Caco-2 (cell line): ENCODE results near the gene TSPAN33. TPM values are rescaled to one million over a fixed set of nuclear protein-coding genes. Genes with fewer than 3 reads are reported as not detected.

Experiments used
- BruUV-seq: library from RNA; stranded (reverse); fragments of 400-500 nt; replicated peaks from 2 replicates; lab custom pipeline; 2021; lab: Mats Ljungman, UMichigan
- CTCF ChIA-PET: fragments of 300-600 bp; sonication (Branson Sonifier 250); formaldehyde crosslinking; loops from one replicate; lab custom pipeline; 2022; ENCODE audit warnings: antibody characterized with exemption; lab: Charles Lee
- POLR2A ChIA-PET: fragments of 300-600 bp; sonication (Branson Sonifier 250); formaldehyde crosslinking; loops from one replicate; lab custom pipeline; 2022; ENCODE audit warnings: antibody characterized with exemption; lab: Charles Lee
- DNase-seq, 2 experiments: peaks; one replicate each; pipeline versions ENCODE4 v3.0.0 to v3.0.0-alpha.2; 2020 to 2022
- H3K27me3 ChIP-seq: replicated peaks from 2 replicates; pipeline ENCODE4 v1.6.0; 2011; ENCODE audit warnings: low read length; ENCODE audit not compliant: control insufficient read depth, insufficient read depth
- H3K36me3 ChIP-seq: 2 replicates; pipeline ENCODE4 v1.5.1; 2011; ENCODE audit warnings: low read length; ENCODE audit not compliant: control insufficient read depth, insufficient read depth
- H3K4me1 ChIP-seq: fragments of 250-450 bp; sonication (Bioruptor Pico); 2 replicates; pipeline ENCODE4 v1.5.1; 2020; ENCODE audit warnings: mild to moderate bottlenecking
- H3K4me3 ChIP-seq: 2 replicates; pipeline ENCODE4 v1.5.1; 2011; ENCODE audit warnings: low read depth, mild to moderate bottlenecking, control low read depth, low read length
- H3K9me3 ChIP-seq: fragments of 250-450 bp; sonication (Bioruptor Pico); 2 replicates; pipeline ENCODE4 v1.5.1; 2020; ENCODE audit warnings: mild to moderate bottlenecking, moderate library complexity
- H3K27ac Mint-ChIP-seq: one replicate; pipeline ENCODE4 v1.8.0; 2022; ENCODE audit warnings: mixed read lengths; ENCODE audit not compliant: unreplicated experiment
- H3K27me3 Mint-ChIP-seq: one replicate; pipeline ENCODE4 v1.8.0; 2022; ENCODE audit warnings: mixed read lengths; ENCODE audit not compliant: insufficient read depth, unreplicated experiment
- H3K36me3 Mint-ChIP-seq: one replicate; pipeline ENCODE4 v1.8.0; 2022; ENCODE audit warnings: mild to moderate bottlenecking, mixed read lengths; ENCODE audit not compliant: insufficient read depth, unreplicated experiment
- H3K4me1 Mint-ChIP-seq: one replicate; pipeline ENCODE4 v1.8.0; 2022; ENCODE audit warnings: low read depth, mixed read lengths; ENCODE audit not compliant: unreplicated experiment
- H3K4me3 Mint-ChIP-seq: one replicate; pipeline ENCODE4 v1.8.0; 2022; ENCODE audit warnings: mild to moderate bottlenecking, moderate library complexity, mixed read lengths; ENCODE audit not compliant: unreplicated experiment
- H3K9me3 Mint-ChIP-seq: one replicate; pipeline ENCODE4 v1.8.0; 2022; ENCODE audit warnings: mixed read lengths; ENCODE audit not compliant: unreplicated experiment
- CTCF ChIP-seq, 2 experiments: fragments of 200-600 bp in 1 of 2; IDR thresholded peaks; 1 replicate in 1 of 2; 2 replicates in 1 of 2; pipeline versions ENCODE4 v1.5.1 to v1.8.0; 2011 to 2022; ENCODE audit warnings: antibody characterized with exemption in 1 of 2, control low read depth in 1 of 2, inconsistent platforms in 1 of 2, low read depth in 1 of 2, low read length in 1 of 2, mild to moderate bottlenecking in 1 of 2, moderate library complexity in 1 of 2; ENCODE audit not compliant: insufficient read depth in 1 of 2, severe bottlenecking in 1 of 2, unreplicated experiment in 1 of 2
- intact Hi-C: fragments of 100-400 bp; cut with micrococcal nuclease; formaldehyde crosslinking; loops from one replicate; pipeline ENCODE4 v1.10.0; 2022; ENCODE audit not compliant: unreplicated experiment
- total RNA-seq: library from RNA; stranded (reverse); gene quantifications from 2 replicates; pipeline ENCODE4 v1.2.3, GENCODE V29; 2022

TSPAN33 gene
- total RNA-seq, 1 experiment from 2014 or later = 4.5 TPM

DNA sequence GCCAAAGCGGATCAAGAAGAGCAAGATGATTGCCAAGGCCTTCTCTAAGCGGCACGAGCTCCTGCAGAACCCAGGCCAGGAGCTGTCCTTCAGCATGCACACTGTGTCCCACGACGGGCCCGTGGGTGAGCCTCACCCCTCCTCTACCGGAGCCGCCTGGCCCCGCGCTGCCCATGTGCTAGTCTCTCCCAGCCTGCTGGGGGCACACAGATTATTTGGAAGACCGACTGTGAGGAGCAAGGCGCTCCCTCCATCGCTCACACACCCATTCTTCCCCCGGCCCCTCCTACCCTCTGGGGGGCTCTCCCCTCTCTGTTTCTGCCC is 66.4 kb downstream of the TSPAN33 start:
- no peak overlapping the region for H3K27ac Mint-ChIP-seq
- Histone ChIP-seq H3K36me3 (peaks cover 8% of the 10 kb centered on the region), H3K4me3 (no peak overlapping the region), H3K9me3 (0 out of 2 replicates have a peak, but pooled peaks cover 4% of the 10 kb centered on the region), H3K4me1 (no peaks in the 10 kb centered on the region), H3K27me3 (no peaks in the 10 kb centered on the region)
- H3K4me3 Mint-ChIP-seq = no peak overlapping the region
- intact Hi-C loops = loop anchor here (1.0 to 5.0 kb wide), 2 partner anchors 47 to 119 kb away; no protein-coding TSS in a partner anchor
- CTCF ChIA-PET = interaction anchor here (1.3 to 6.3 kb wide), 3 partner anchors 39 to 223 kb away, joined by 3 to 101 read pairs (median 3); partner anchors contain the start of gene STRIP2
- no peaks in the 10 kb centered on the region for H3K9me3 Mint-ChIP-seq
- no peaks in the 10 kb centered on the region for H3K27me3 Mint-ChIP-seq
- no peak for DNase-seq
- no peak for TF ChIP-seq CTCF (IDR thresholded peaks at IDR 0.05; ENCODE audit: insufficient read depth in 1 of 2, low read depth in 1 of 2, low read length in 1 of 2, severe bottlenecking in 1 of 2, unreplicated experiment in 1 of 2)
- POLR2A ChIA-PET = no interaction called here
- no TSS peak for BruUV-seq
- H3K4me1 Mint-ChIP-seq = no peaks in the 10 kb centered on the region
- peaks cover 11% of the 10 kb centered on the region for H3K36me3 Mint-ChIP-seq

GRCh38 chr7:129212126-129212525 is 67.6 kb downstream of the TSPAN33 start:
- no TSS peak for BruUV-seq
- Mint-ChIP-seq H3K36me3 (peaks cover 11% of the 10 kb centered on the region), H3K27ac (no peak overlapping the region), H3K4me1 (no peaks in the 10 kb centered on the region), H3K4me3 (no peak overlapping the region), H3K9me3 (no peaks in the 10 kb centered on the region), H3K27me3 (no peaks in the 10 kb centered on the region)
- no peaks in the 10 kb centered on the region for H3K27me3 ChIP-seq
- H3K4me1 ChIP-seq = no peaks in the 10 kb centered on the region
- H3K36me3 ChIP-seq = peaks cover 8% of the 10 kb centered on the region
- intact Hi-C loops = loop anchor here (5.0 kb wide), 1 partner anchor 120 kb away; no protein-coding TSS in a partner anchor
- DNase-seq = no peak
- ChIA-PET POLR2A (no interaction called here), CTCF (interaction anchor here (6.3 kb wide), 1 partner anchor 48 kb away, joined by 101 read pairs; no protein-coding TSS in a partner anchor)
- no peak overlapping the region for H3K4me3 ChIP-seq
- TF ChIP-seq CTCF (IDR thresholded peaks at IDR 0.05; ENCODE audit: insufficient read depth in 1 of 2, low read depth in 1 of 2, low read length in 1 of 2, severe bottlenecking in 1 of 2, unreplicated experiment in 1 of 2) = no peak
- 0 out of 2 replicates have a peak, but pooled peaks cover 4% of the 10 kb centered on the region for H3K9me3 ChIP-seq

- ChIA-PET CTCF (interaction anchor here (6.3 kb wide), 1 partner anchor 49 kb away, joined by 101 read pairs; no protein-coding TSS in a partner anchor), POLR2A (no interaction called here)
- Histone ChIP-seq H3K4me3 (no peak overlapping the region), H3K36me3 (peaks cover 8% of the 10 kb centered on the region), H3K27me3 (no peaks in the 10 kb centered on the region), H3K4me1 (no peaks in the 10 kb centered on the region), H3K9me3 (0 out of 2 replicates have a peak, but pooled peaks cover 4% of the 10 kb centered on the region)
- H3K9me3 Mint-ChIP-seq = no peaks in the 10 kb centered on the region
- peaks cover 11% of the 10 kb centered on the region for H3K36me3 Mint-ChIP-seq
- intact Hi-C loops = loop anchor here (5.0 kb wide), 1 partner anchor 120 kb away; no protein-coding TSS in a partner anchor
- no peak for TF ChIP-seq CTCF (IDR thresholded peaks at IDR 0.05; ENCODE audit: insufficient read depth in 1 of 2, low read depth in 1 of 2, low read length in 1 of 2, severe bottlenecking in 1 of 2, unreplicated experiment in 1 of 2)
- DNase-seq = no peak
- BruUV-seq = no TSS peak
- no peak overlapping the region for H3K4me3 Mint-ChIP-seq
- no peak overlapping the region for H3K27ac Mint-ChIP-seq
- H3K27me3 Mint-ChIP-seq = no peaks in the 10 kb centered on the region
- peaks cover under 1% of the 10 kb centered on the region for H3K4me1 Mint-ChIP-seq
Observed at GRCh38 chr7:129212596-129212995, 68.1 kb downstream of the TSPAN33 start.
